ENCODE data around the gene B9D1.
A peak's percentile ranks its signal among the peaks of the same experiment; 100 is the strongest.

The B9D1 gene, protein sequence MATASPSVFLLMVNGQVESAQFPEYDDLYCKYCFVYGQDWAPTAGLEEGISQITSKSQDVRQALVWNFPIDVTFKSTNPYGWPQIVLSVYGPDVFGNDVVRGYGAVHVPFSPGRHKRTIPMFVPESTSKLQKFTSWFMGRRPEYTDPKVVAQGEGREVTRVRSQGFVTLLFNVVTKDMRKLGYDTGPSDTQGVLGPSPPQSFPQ

DNA sequence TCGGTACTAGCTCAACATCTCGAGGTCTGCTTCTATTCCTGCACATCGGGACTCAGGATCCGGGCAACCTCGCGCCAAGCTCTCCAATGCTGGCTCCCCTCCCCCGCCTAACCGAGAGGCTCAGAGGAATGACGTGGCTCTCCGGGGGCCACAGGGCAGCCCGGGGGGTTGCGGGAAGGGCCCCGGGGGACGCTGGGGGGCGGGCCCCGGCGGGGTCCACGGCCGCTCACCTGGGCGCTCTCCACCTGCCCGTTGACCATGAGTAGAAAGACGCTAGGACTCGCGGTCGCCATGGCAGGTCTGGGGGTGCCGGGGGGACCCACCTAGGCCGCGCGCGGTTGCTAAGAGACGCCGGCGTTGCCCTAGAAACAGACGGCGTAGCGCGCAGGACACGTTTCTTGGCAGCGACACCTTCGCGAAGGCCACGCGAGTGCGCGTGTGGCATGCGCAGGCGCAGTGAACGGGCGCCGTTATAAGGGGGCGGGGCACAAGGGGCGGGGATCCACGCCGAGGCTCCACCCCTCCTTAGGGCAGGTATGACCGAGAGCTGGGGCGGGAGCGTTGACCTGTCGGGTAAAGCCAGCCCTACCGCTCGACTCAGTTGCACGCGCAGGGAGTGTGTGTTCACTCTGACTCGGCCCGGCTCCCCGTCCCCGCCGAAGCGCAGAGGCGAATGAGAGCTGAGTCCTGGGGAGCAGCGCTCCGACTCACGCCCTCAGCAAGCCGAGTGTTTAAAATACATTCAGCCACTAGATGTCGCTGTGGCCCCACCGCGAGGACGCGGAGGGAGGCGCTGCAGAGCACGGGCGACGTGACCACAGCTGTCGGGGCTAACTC is at the start of gene B9D1:
B9D1 (minus strand) TSS at position 447 of the 837 bp plus-strand sequence; CDS start at position 293, 154 bp downstream.
- TF ChIP-seq LEF1 (IDR thresholded peaks at IDR 0.05; ENCODE audit: borderline replicate concordance) (no peak), TARDBP (IDR thresholded peaks at IDR 0.05) (peak; percentile 36; the same call in 1 of the 2 replicates), L3MBTL2 (conservative IDR thresholded peaks at IDR 0.05) (peak; percentile 79; the same call in 1 of the 2 replicates)
- CTCF ChIA-PET: interaction anchor here (0.5 to 5.2 kb wide), 36 partner anchors 8 to 404 kb away, joined by 3 to 59 read pairs (median 4); partner anchors contain the start of genes ALDH3A2 and MAPK7
- POLR2A ChIA-PET: interaction anchor here (0.9 to 3.1 kb wide), 16 partner anchors 13 to 286 kb away, joined by 3 to 41 read pairs (median 3); partner anchors contain the start of genes ALDH3A2 and MAPK7
- peak; percentile 97 for DNase-seq (ENCODE audit: extremely low spot score)

DNA sequence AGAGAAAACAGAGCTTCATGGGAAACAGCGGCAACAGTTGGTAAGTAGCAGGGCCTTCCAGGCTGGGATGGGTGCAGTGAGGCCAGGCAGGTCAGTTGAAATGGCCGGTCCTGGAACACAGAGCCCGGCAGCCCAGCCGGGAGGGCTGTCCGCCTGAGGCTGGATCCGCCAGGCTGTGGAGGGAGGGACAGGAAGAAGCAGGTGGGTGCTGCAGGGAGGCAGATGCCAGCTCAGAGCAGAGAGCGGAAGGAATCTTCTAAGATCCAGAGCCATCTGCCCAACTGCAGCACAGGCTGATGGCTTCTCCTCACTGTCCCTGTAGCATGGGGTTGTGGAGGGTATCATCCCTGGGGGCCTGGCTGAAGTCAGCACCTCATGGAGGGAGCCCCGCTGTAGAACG is 49.1 kb upstream of the B9D1 start:
- DNase-seq (ENCODE audit: extremely low spot score): no peak
- TF ChIP-seq ZNF384 (IDR thresholded peaks at IDR 0.05) (no peak), HDGF (IDR thresholded peaks at IDR 0.05; ENCODE audit: borderline replicate concordance) (no peak), SUZ12 (IDR thresholded peaks at IDR 0.05) (no peak), TARDBP (IDR thresholded peaks at IDR 0.05) (no peak), BHLHE40 (IDR thresholded peaks at IDR 0.05; ENCODE audit: borderline replicate concordance) (no peak), L3MBTL2 (conservative IDR thresholded peaks at IDR 0.05) (no peak), LEF1 (IDR thresholded peaks at IDR 0.05; ENCODE audit: borderline replicate concordance) (no peak), FOXM1 (IDR thresholded peaks at IDR 0.05; ENCODE audit: borderline replicate concordance) (no peak), FOXK2 (IDR thresholded peaks at IDR 0.05) (no peak)
- ChIA-PET POLR2A (no interaction called here), CTCF (no interaction called here)

DNA sequence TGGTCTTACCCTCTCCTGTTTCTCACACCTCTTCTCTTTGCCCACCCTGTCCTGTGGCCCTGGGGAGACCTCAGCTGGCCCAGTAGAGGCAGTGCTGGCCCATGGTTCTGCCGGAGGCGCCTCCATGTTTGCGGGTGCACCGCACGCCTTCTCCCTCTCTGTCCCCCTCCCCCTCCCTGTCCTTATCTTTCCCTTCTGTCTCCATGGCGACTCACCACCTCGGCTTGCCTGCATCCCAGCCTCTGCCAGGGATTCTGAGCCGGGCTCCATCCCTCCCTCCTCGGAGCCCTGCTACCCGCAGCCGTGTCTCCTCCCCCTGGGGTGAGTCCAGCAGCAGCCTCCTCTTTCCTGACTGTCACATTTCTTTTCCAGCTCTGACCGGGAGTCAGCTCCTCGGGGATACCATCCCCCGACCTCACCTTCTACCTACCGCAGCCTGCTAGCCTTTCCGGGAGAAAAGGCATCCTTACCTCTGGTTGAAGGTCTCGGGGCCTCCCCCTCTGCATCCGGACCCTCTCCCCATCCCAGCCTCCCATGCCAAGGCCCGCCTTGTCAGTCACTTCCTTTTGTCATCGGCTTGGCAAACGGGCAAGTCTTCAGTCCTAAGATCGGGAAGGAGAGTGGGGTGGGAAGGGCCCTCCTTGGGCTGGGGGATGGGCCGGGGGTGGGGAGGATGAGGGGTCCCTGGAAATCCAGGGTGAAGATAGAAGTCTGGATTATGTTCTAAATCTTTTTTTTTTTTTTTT is 48.5 kb upstream of the B9D1 start, which contains the start of gene RNF112:
RNF112 (plus strand) TSS at position 358 of the 746 bp plus-strand sequence; CDS start at position 535, 177 bp downstream.
- no peak for TF ChIP-seq HDGF (IDR thresholded peaks at IDR 0.05; ENCODE audit: borderline replicate concordance)
- TF ChIP-seq ELF4 (IDR thresholded peaks at IDR 0.05): no peak
- no peak for TF ChIP-seq ZNF384 (IDR thresholded peaks at IDR 0.05)
- TF ChIP-seq TARDBP (IDR thresholded peaks at IDR 0.05): no peak
- TF ChIP-seq ARNT (IDR thresholded peaks at IDR 0.05): no peak
- TF ChIP-seq L3MBTL2 (conservative IDR thresholded peaks at IDR 0.05): no peak
- no peak for DNase-seq (ENCODE audit: extremely low spot score)
- CTCF ChIA-PET: no interaction called here
- POLR2A ChIA-PET: no interaction called here

DNA sequence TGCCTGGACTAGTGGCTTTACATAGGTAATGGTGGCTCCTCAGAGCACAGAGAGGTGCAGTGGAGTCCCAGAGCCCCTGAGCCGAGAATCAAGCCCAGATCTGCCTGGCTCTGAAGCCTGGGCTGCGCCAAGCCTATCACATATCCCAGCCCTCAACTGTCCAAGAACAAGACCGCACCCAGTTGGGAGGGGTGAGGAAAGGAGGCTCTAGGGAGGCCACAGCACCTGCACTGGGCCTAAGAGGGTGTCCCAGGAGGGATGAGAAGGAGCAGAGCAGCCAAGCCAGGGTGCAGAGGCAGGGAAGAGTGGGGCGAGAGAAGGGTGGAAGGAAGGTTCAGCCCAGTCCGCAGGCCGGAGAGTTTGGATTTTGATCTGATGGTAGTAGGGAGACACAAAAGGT is 47.6 kb upstream of the B9D1 start:
- POLR2A ChIA-PET: interaction anchor here (2.3 kb wide), 1 partner anchor 32 kb away, joined by 15 read pairs; the partner anchor contains the start of gene MAPK7
- CTCF ChIA-PET: interaction anchor here (0.7 kb wide), 1 partner anchor 24 kb away, joined by 3 read pairs; no protein-coding TSS in a partner anchor
- DNase-seq (ENCODE audit: extremely low spot score): no peak
- TF ChIP-seq ZNF384 (IDR thresholded peaks at IDR 0.05) (no peak), TARDBP (IDR thresholded peaks at IDR 0.05) (no peak), LEF1 (IDR thresholded peaks at IDR 0.05; ENCODE audit: borderline replicate concordance) (no peak), NFRKB (IDR thresholded peaks at IDR 0.05) (no peak), L3MBTL2 (conservative IDR thresholded peaks at IDR 0.05) (no peak), SUZ12 (IDR thresholded peaks at IDR 0.05) (no peak), BHLHE40 (IDR thresholded peaks at IDR 0.05; ENCODE audit: borderline replicate concordance) (no peak), ARNT (IDR thresholded peaks at IDR 0.05) (no peak), SP1 (IDR thresholded peaks at IDR 0.05) (no peak), FOXA1 (IDR thresholded peaks at IDR 0.05) (no peak), ELF4 (IDR thresholded peaks at IDR 0.05) (no peak), FOXK2 (IDR thresholded peaks at IDR 0.05) (no peak), FOXM1 (IDR thresholded peaks at IDR 0.05; ENCODE audit: borderline replicate concordance) (no peak), HDGF (IDR thresholded peaks at IDR 0.05; ENCODE audit: borderline replicate concordance) (no peak), CTBP1 (IDR thresholded peaks at IDR 0.05; ENCODE audit: borderline replicate concordance) (no peak)
- TF ChIP-seq, protein P1, sequence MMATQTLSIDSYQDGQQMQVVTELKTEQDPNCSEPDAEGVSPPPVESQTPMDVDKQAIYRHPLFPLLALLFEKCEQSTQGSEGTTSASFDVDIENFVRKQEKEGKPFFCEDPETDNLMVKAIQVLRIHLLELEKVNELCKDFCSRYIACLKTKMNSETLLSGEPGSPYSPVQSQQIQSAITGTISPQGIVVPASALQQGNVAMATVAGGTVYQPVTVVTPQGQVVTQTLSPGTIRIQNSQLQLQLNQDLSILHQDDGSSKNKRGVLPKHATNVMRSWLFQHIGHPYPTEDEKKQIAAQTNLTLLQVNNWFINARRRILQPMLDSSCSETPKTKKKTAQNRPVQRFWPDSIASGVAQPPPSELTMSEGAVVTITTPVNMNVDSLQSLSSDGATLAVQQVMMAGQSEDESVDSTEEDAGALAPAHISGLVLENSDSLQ (IDR thresholded peaks at IDR 0.05): no peak

DNA sequence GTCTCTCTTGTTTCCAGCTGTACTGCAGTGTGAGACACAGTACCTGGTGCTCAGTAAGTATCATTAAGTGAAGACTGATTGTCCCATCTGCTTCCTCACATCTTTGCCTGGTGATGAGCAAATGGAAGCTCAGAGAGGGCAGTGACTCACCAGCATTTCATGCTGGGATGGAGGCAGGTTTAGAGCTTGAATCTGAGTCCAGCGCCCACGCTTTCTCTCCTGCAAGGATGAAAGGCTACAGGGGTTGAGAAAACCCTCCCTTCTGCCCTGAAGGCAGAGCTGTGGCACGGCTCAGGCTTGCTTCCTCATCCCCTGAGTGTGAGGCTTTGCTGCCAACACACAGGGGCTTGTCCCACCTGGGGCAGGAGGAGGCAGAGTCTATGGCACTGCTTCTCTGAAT is 47.0 kb upstream of the B9D1 start:
- no peak for DNase-seq (ENCODE audit: extremely low spot score)
- TF ChIP-seq LEF1 (IDR thresholded peaks at IDR 0.05; ENCODE audit: borderline replicate concordance) (no peak), CTBP1 (IDR thresholded peaks at IDR 0.05; ENCODE audit: borderline replicate concordance) (no peak)
- ChIA-PET POLR2A (interaction anchor here (2.3 kb wide), 1 partner anchor 32 kb away, joined by 15 read pairs; the partner anchor contains the start of gene MAPK7), CTCF (interaction anchor here (0.7 kb wide), 1 partner anchor 24 kb away, joined by 3 read pairs; no protein-coding TSS in a partner anchor)

DNA sequence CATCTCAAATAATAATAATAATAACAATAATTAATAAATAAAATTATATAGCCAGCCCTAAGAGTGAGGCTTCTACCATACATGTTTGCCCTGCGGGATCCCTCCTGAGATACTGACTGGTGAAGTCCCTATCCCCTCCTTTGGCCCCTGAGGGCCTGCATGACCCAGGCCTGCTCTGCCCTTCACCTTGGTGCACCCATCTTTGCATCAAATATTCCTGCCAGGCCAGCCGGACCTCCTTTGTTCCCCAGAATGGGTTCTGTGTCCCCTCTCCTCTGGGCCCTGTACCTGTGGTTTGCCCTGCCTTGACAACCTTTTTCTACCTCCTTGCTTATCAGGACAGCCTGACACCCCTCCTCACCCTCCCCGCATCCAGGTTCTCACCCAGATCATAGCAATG is 46.5 kb upstream of the B9D1 start:
- POLR2A ChIA-PET: interaction anchor here (2.3 kb wide), 1 partner anchor 31 kb away, joined by 15 read pairs; the partner anchor contains the start of gene MAPK7
- DNase-seq (ENCODE audit: extremely low spot score): no peak
- CTCF ChIA-PET: interaction anchor here (0.7 kb wide), 1 partner anchor 25 kb away, joined by 3 read pairs; no protein-coding TSS in a partner anchor
- no peak for TF ChIP-seq SUZ12 (IDR thresholded peaks at IDR 0.05)
- no peak for TF ChIP-seq ARNT (IDR thresholded peaks at IDR 0.05)

DNA sequence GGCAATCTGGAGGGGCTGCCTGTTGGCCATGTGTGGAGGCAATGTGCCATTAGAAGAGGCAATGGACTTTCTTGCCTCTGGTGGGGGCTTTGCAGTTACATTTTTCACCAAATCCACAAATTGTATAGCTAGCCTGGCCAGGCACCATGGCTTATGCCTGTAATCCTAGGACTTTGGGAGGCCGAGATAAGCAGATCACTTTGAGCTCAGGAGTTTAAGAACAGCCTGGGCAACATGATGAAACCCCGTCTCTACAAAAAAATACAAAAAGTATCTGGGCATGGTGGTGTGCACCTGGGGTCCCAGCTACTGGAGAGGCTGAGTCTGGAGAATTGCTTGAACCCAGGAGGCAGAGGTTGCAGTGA is 45.8 kb upstream of the B9D1 start:
- ChIA-PET POLR2A (interaction anchor here (2.3 kb wide), 1 partner anchor 31 kb away, joined by 15 read pairs; the partner anchor contains the start of gene MAPK7), CTCF (interaction anchor here (0.7 kb wide), 1 partner anchor 10 kb away, joined by 3 read pairs; no protein-coding TSS in a partner anchor)
- no peak for DNase-seq (ENCODE audit: extremely low spot score)
- TF ChIP-seq, protein P1 (IDR thresholded peaks at IDR 0.05): no peak
- TF ChIP-seq ARNT (IDR thresholded peaks at IDR 0.05) (no peak), TARDBP (IDR thresholded peaks at IDR 0.05) (no peak), L3MBTL2 (conservative IDR thresholded peaks at IDR 0.05) (no peak), SP1 (IDR thresholded peaks at IDR 0.05) (no peak), LEF1 (IDR thresholded peaks at IDR 0.05; ENCODE audit: borderline replicate concordance) (no peak), FOXM1 (IDR thresholded peaks at IDR 0.05; ENCODE audit: borderline replicate concordance) (no peak), NFRKB (IDR thresholded peaks at IDR 0.05) (no peak), FOXK2 (IDR thresholded peaks at IDR 0.05) (no peak), HDGF (IDR thresholded peaks at IDR 0.05; ENCODE audit: borderline replicate concordance) (no peak), BHLHE40 (IDR thresholded peaks at IDR 0.05; ENCODE audit: borderline replicate concordance) (no peak), FOXA1 (IDR thresholded peaks at IDR 0.05) (no peak), ZNF384 (IDR thresholded peaks at IDR 0.05) (no peak), SUZ12 (IDR thresholded peaks at IDR 0.05) (no peak), CTBP1 (IDR thresholded peaks at IDR 0.05; ENCODE audit: borderline replicate concordance) (no peak), ELF4 (IDR thresholded peaks at IDR 0.05) (no peak)
